ENCODE results near the gene PTPRJ.

DNA sequence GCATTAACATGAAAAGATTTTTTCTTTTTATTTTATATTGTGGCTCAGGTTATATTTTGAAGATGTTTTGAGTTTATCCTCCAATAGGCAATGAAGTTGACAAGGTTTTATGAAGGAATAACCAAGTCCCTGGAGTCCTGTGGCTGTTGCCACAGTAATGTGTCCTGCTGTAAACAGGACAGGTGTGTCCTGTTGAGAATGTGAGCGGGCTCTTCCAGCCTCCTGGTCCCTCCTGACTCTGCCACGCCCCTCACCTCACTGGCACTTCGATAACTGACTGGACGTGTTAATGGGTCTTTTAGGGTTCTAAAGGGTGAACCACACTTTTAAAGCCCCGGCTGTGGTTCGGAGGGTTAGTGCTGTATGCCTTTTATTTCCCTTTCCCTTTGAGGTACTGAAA lies 188.5 kb downstream of the PTPRJ start:
- TF ChIP-seq, protein P1, sequence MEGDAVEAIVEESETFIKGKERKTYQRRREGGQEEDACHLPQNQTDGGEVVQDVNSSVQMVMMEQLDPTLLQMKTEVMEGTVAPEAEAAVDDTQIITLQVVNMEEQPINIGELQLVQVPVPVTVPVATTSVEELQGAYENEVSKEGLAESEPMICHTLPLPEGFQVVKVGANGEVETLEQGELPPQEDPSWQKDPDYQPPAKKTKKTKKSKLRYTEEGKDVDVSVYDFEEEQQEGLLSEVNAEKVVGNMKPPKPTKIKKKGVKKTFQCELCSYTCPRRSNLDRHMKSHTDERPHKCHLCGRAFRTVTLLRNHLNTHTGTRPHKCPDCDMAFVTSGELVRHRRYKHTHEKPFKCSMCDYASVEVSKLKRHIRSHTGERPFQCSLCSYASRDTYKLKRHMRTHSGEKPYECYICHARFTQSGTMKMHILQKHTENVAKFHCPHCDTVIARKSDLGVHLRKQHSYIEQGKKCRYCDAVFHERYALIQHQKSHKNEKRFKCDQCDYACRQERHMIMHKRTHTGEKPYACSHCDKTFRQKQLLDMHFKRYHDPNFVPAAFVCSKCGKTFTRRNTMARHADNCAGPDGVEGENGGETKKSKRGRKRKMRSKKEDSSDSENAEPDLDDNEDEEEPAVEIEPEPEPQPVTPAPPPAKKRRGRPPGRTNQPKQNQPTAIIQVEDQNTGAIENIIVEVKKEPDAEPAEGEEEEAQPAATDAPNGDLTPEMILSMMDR (IDR thresholded peaks at IDR 0.05 in 8 of 11, conservative IDR thresholded peaks at IDR 0.05 in 3 of 11): no peak
- no peak for TF ChIP-seq POLR2A (IDR thresholded peaks at IDR 0.05)
